Upper lobe of right lung (tissue), 1 donor: ENCODE data around the gene OR10H5. TPM values are rescaled to one million over a fixed set of nuclear protein-coding genes. Genes with fewer than 3 reads are reported as not detected.
A peak's percentile ranks its signal among the peaks of the same experiment; 100 is the strongest.
"Not testable (repeated sequence)": the region's sequence is repeated elsewhere in the genome, so short reads cannot be mapped to it uniquely, and the experiment has no call there.

Source experiments
- ATAC-seq: fragments of 200-7000 bp; cut with Tn5 transposase; one replicate; pipeline ENCODE4 v1.9.1; 2020; ENCODE audit warnings: mild to moderate bottlenecking, moderate library complexity
- DNase-seq: peaks from one replicate; pipeline ENCODE4 v3.0.0-alpha.2; 2020
- H3K27ac ChIP-seq: fragments of 200-600 bp; one replicate; pipeline ENCODE4 v1.8.0; 2022
- H3K27me3 ChIP-seq: fragments of 200-600 bp; one replicate; pipeline ENCODE4 v1.8.0; 2022; ENCODE audit warnings: mild to moderate bottlenecking
- H3K36me3 ChIP-seq: fragments of 200-600 bp; one replicate; pipeline ENCODE4 v1.8.0; 2022
- H3K4me1 ChIP-seq: fragments of 200-600 bp; one replicate; pipeline ENCODE4 v1.8.0; 2022
- H3K4me3 ChIP-seq: fragments of 200-600 bp; one replicate; pipeline ENCODE4 v1.8.0; 2022; ENCODE audit warnings: mild to moderate bottlenecking
- H3K9me3 ChIP-seq: fragments of 200-600 bp; one replicate; pipeline ENCODE4 v1.8.0; 2022
- intact Hi-C: fragments of 100-400 bp; cut with DNase I; formaldehyde crosslinking; loops from one replicate; pipeline ENCODE4 v1.11.0; 2022
- total RNA-seq: library from RNA; stranded (reverse); fragmentation: NEBNext Ultra II Directional; extraction: Animal tissue kit (Norgen Biotek cat#: 25700); gene quantifications from one replicate; pipeline ENCODE4 v1.2.1, GENCODE V29; 2021
- TF ChIP-seq, protein P1 (sequence below): fragments of 200-600 bp; IDR thresholded peaks from one replicate; pipeline ENCODE4 v1.8.0; 2022; ENCODE audit warnings: antibody characterized with exemption
- donor health status: DM: no; HTN: yes; CAD: no; lungs with severe emphysema.

Gene OR10H5
- total RNA-seq, 1 donor from 2014 or later: not detected

DNA sequence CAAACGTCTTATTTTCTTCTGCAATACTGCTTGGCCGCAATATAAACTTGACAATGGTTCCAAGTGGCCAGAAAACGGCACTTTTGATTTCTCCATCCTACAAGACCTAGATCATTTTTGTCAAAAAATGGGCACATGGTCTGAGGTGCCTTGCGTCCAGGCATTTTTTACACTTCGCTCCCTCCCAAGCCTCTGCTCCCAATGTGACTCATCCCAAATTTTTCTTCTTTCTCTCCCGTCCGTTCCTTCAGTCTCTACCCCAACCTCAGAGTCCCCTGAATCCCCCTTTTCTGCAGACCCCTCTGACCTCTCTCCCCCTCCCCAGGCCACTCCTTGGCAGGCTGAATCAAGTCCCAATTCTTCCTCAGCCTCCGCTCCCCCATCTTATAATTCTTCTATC, 42.3 kb downstream of the OR10H5 start:
- no peak overlapping the region for H3K27ac ChIP-seq
- DNase-seq: no peak
- TF ChIP-seq, protein P1, sequence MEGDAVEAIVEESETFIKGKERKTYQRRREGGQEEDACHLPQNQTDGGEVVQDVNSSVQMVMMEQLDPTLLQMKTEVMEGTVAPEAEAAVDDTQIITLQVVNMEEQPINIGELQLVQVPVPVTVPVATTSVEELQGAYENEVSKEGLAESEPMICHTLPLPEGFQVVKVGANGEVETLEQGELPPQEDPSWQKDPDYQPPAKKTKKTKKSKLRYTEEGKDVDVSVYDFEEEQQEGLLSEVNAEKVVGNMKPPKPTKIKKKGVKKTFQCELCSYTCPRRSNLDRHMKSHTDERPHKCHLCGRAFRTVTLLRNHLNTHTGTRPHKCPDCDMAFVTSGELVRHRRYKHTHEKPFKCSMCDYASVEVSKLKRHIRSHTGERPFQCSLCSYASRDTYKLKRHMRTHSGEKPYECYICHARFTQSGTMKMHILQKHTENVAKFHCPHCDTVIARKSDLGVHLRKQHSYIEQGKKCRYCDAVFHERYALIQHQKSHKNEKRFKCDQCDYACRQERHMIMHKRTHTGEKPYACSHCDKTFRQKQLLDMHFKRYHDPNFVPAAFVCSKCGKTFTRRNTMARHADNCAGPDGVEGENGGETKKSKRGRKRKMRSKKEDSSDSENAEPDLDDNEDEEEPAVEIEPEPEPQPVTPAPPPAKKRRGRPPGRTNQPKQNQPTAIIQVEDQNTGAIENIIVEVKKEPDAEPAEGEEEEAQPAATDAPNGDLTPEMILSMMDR: no peak

DNA sequence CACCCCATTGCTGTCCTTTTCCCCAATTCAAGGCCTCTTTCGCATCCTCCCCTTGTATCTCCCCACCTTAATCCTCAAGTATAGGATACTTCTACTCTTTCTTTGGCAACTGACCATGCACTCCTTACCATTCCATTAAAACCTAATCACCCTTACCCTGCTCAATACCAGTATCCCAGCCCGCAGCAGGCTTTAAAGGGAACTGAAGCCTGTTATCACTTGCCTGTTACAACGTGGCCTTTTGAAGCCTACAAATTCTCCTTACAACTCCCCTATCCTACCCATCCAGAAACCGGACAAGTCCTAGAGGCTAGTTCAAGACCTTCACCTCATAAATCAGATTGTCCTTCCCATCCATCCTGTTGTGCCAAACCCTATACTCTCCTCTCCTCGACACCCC, 44.2 kb downstream of the OR10H5 start:
- intact Hi-C loops: no loop called here
- H3K36me3 ChIP-seq: no peaks in the 10 kb centered on the region
- H3K27ac ChIP-seq: no peak overlapping the region
- no peak overlapping the region for H3K4me3 ChIP-seq
- TF ChIP-seq, protein P1: no peak
- peaks cover 9% of the 10 kb centered on the region for H3K4me1 ChIP-seq
- no peaks in the 10 kb centered on the region for H3K9me3 ChIP-seq
- H3K27me3 ChIP-seq: no peaks in the 10 kb centered on the region
- DNase-seq (no peak), ATAC-seq (no peak)

More for the DNA sequence above, 42.3 kb downstream of the OR10H5 start:
- Histone ChIP-seq H3K36me3 (no peaks in the 10 kb centered on the region), H3K4me1 (no peaks in the 10 kb centered on the region), H3K9me3 (no peaks in the 10 kb centered on the region), H3K27me3 (no peaks in the 10 kb centered on the region), H3K4me3 (no peak overlapping the region)
- intact Hi-C loops: no loop called here
- ATAC-seq: no peak

DNA sequence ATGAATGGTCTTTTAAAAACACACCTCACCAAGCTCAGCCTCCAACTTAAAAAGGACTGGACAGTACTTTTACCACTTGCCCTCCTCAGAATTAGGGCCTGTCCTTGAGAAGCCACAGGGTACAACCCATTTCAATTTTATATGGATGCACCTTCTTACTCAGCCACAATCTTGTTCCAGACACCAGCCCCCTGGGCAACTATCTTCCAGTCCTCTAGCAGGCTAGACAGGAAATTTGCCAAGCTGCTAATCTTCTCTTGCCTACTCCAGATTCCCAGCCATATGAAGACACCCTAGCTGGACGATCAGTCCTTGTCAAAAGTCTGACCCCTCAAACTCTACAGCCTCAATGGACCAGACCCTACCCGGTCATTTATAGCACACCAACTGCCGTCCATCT, 46.8 kb downstream of the OR10H5 start:
- ATAC-seq, DNase-seq, intact Hi-C loops, H3K4me3 ChIP-seq, H3K36me3 ChIP-seq, H3K9me3 ChIP-seq, H3K27me3 ChIP-seq, H3K27ac ChIP-seq: not testable (repeated sequence)
- peaks cover 13% of the 10 kb centered on the region for H3K4me1 ChIP-seq

DNA sequence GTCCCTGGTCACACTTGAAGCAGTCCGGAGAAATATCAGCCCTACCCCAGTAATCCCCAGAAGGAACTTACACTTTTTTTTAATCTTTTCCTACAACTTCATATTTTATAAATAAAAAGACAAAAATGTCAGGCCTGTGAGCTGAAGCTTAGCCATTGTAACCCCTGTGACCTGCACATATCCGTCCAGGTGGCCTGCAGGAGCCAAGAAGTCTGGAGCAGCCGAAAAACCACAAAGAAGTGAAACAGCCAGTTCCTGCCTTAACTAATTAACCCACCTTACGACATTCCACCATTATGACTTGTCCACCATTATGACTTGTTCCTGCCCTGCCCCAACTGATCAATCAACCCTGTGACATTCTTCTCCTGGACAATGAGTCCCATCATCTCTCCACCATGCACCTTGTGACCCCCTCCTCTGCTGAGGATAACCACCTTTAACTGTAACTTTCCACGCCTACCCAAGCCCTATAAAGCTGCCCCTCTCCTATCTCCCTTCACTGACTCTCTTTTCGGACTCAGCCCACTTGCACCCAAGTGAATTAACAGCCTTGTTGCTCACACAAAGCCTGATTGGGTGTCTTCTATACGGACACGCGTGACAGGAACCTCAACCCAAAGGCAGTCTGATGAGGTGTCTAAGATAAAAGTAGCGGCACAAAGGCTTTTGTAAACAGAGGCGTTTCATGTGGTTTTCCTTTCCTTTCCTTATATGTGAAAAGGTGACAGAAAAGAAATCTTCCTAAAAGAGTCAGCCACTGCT, 48.3 kb downstream of the OR10H5 start:
- H3K9me3 ChIP-seq, H3K36me3 ChIP-seq, intact Hi-C loops, DNase-seq, H3K27me3 ChIP-seq, ATAC-seq: not testable (repeated sequence)
- H3K4me1 ChIP-seq: peaks cover 13% of the 10 kb centered on the region
- peak overlapping the region; percentile 81 for H3K4me3 ChIP-seq
- H3K27ac ChIP-seq: peak overlapping the region; percentile 100

DNA sequence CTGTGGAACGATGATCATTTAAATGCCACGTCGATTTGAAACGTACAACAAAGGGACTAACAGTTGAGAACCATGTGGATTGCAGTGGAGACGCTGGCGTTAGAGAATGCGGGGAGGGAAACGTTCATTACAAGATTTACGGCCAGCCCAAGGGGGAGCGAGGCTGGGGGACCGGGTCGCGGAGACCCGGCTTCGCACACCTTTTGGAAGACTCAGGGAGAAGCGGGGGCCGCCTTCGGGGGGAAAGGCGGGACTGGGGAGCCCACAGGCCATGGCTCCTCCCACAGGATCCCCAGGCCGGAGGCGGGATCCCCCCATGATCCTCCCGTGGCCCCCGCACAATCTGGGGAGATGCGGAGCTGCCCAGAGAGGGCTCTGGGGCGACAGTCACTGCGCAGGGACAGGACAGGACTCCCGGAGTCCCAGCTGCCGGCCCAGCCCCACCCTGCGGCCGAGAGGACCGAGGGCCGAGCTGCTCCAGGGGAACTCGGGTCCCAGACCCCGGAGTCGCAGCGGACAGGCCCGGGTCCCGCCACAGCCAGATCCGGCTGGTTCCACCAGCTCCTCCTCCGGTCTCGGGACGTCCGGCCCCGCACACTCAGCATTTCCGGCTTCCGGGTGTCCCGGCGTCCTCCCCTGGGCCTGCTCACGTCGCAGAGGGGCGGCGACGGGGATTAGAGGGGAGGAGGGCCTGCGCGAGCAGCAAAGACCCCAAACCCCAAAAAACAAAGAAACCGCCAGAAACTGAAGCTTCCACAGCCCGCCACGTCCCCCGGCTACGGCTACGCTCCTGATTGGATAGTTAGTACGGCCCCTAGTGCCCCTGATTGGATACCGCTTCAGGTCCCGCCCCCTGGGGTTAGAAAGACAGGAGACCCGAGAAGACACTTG, 49.1 kb downstream of the OR10H5 start:
- H3K9me3 ChIP-seq: no peaks in the 10 kb centered on the region
- DNase-seq (peak; percentile 97), ATAC-seq (peak; percentile 99)
- intact Hi-C loops: no loop called here
- no peaks in the 10 kb centered on the region for H3K36me3 ChIP-seq
- TF ChIP-seq, protein P1: no peak
- peak overlapping the region; percentile 81 for H3K4me3 ChIP-seq
- H3K27ac ChIP-seq: peak overlapping the region; percentile 100
- H3K27me3 ChIP-seq: no peaks in the 10 kb centered on the region
- H3K4me1 ChIP-seq: peaks cover 13% of the 10 kb centered on the region

DNA sequence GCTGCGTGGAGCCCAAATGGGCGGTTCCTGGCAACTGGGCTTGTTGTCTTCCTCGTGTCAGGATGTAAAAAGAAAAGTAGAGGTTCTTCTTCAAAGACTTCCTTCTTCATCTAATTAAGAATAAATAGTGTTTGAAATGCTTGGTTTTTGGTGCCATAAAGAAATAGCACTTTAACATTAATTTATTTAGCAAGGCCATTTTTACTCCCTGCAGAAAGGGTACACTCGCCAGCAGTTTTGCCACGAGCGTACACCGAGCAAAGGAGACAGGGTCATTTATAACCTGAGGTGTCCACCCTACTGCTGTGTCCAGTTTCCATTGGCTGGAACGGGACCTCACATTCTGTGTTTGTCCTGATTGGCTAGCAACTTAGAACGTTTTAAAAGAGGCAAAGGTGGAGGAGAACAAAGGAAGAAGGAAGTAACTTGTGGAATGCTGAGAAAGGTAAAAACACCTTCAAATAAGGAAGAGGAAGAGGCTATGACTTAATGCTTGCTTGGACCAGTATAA, 49.8 kb downstream of the OR10H5 start:
- H3K27ac ChIP-seq: peak overlapping the region; percentile 100
- intact Hi-C loops: no loop called here
- ATAC-seq: no peak

More for the DNA sequence above, 49.8 kb downstream of the OR10H5 start:
- Histone ChIP-seq H3K4me1 (peaks cover 13% of the 10 kb centered on the region), H3K4me3 (peak overlapping the region; percentile 81), H3K27me3 (no peaks in the 10 kb centered on the region), H3K9me3 (no peaks in the 10 kb centered on the region), H3K36me3 (no peaks in the 10 kb centered on the region)
- no peak for DNase-seq
- TF ChIP-seq, protein P1: no peak
